Neural cell (in vitro differentiated cells): ENCODE results near the gene CEP78. TPM values are rescaled to one million over a fixed set of nuclear protein-coding genes. Genes with fewer than 3 reads are reported as not detected.

Experiments
- H2AFZ ChIP-seq: fragments of 200-600, 300-800 bp; sonication (generic), shearing (Covaris generic); 2 replicates; pipeline ENCODE4 v1.6.0; 2014; ENCODE audit warnings: low read depth, mild to moderate bottlenecking, antibody characterized with exemption, low read length, moderate library complexity
- H3F3A ChIP-seq: fragments of 200-600 bp; shearing (Covaris generic); 2 replicates; pipeline ENCODE4 v1.6.1; 2016; ENCODE audit warnings: mild to moderate bottlenecking, moderate library complexity, mixed read lengths, antibody characterized with exemption, low read length; ENCODE audit not compliant: insufficient read depth, poor library complexity, severe bottlenecking
- H3K27ac ChIP-seq: fragments of 200-600, 300-800 bp; sonication (generic), shearing (Covaris generic); 2 replicates; pipeline ENCODE4 v1.5.1; 2014; ENCODE audit warnings: mild to moderate bottlenecking, low read length, moderate library complexity
- H3K27me3 ChIP-seq: fragments of 300-800, 200-600 bp; sonication (generic), shearing (Covaris generic); 2 replicates; pipeline ENCODE4 v1.6.0; 2014; ENCODE audit warnings: mild to moderate bottlenecking, low read depth, low read length, moderate library complexity; ENCODE audit not compliant: insufficient read depth
- H3K36me3 ChIP-seq: fragments of 300-800, 200-600 bp; sonication (generic), shearing (Covaris generic); 2 replicates; pipeline ENCODE4 v1.5.1; 2014; ENCODE audit warnings: mild to moderate bottlenecking, antibody characterized with exemption, low read length, moderate library complexity; ENCODE audit not compliant: insufficient read depth
- H3K4me2 ChIP-seq: fragments of 300-800, 200-600 bp; sonication (generic), shearing (Covaris generic); 2 replicates; pipeline ENCODE4 v1.6.0; 2014; ENCODE audit warnings: mild to moderate bottlenecking, low read length
- H3K4me3 ChIP-seq: fragments of 300-800, 200-600 bp; sonication (generic), shearing (Covaris generic); 2 replicates; pipeline ENCODE4 v1.5.1; 2014; ENCODE audit warnings: mild to moderate bottlenecking, low read length, moderate library complexity
- H3K79me2 ChIP-seq: fragments of 200-600 bp; shearing (Covaris generic); replicated peaks from 2 replicates; pipeline ENCODE4 v1.6.0; 2014; ENCODE audit warnings: mild to moderate bottlenecking, low read length, moderate library complexity; ENCODE audit not compliant: insufficient read depth
- H3K9ac ChIP-seq: fragments of 300-800, 200-600 bp; sonication (generic), shearing (Covaris generic); 2 replicates; pipeline ENCODE4 v1.6.1; 2016; ENCODE audit warnings: mild to moderate bottlenecking, low read length, mixed read lengths
- H3K9me2 ChIP-seq: fragments of 200-600 bp; shearing (Covaris generic); 2 replicates; pipeline ENCODE4 v1.6.1; 2016; ENCODE audit warnings: mild to moderate bottlenecking, low read length, mixed read lengths; ENCODE audit not compliant: insufficient read depth
- H3K9me3 ChIP-seq: fragments of 200-600, 300-800 bp; sonication (generic), shearing (Covaris generic); 2 replicates; pipeline ENCODE4 v1.6.1; 2016; ENCODE audit warnings: mild to moderate bottlenecking, mixed run types, low read length, moderate library complexity, mixed read lengths
- H4K20me1 ChIP-seq: fragments of 200-600 bp; shearing (Covaris generic); 2 replicates; pipeline ENCODE4 v1.6.1; 2016; ENCODE audit warnings: mild to moderate bottlenecking, mixed run types; ENCODE audit not compliant: insufficient read depth
- EP300 ChIP-seq: fragments of 450-650 bp; conservative IDR thresholded peaks from 2 replicates; pipeline ENCODE4 v1.6.1; 2014; ENCODE audit warnings: antibody characterized with exemption, mild to moderate bottlenecking, moderate library complexity; ENCODE audit not compliant: poor library complexity, severe bottlenecking
- EZH2 ChIP-seq: fragments of 200-600, 300-800 bp; shearing (Covaris generic), sonication (generic); IDR thresholded peaks from 2 replicates; pipeline ENCODE4 v1.6.1; 2014; ENCODE audit warnings: antibody characterized with exemption, low read length, borderline replicate concordance, mild to moderate bottlenecking; ENCODE audit not compliant: insufficient read depth, poor library complexity, severe bottlenecking
- MXI1 ChIP-seq: fragments of 450-650 bp; conservative IDR thresholded peaks from 2 replicates; pipeline ENCODE4 v1.6.1; 2014; ENCODE audit warnings: antibody characterized with exemption, mild to moderate bottlenecking; ENCODE audit not compliant: poor library complexity, severe bottlenecking
- POLR2AphosphoS5 ChIP-seq: IDR thresholded peaks from 2 replicates; pipeline ENCODE4 v1.6.1; 2012
- RAD21 ChIP-seq: fragments of 450-650 bp; conservative IDR thresholded peaks from 2 replicates; pipeline ENCODE4 v1.6.1; 2014; ENCODE audit warnings: antibody characterized with exemption, mild to moderate bottlenecking, moderate library complexity
- REST ChIP-seq: IDR thresholded peaks from 2 replicates; pipeline ENCODE4 v1.6.1; 2012; ENCODE audit warnings: borderline replicate concordance
- SMC3 ChIP-seq: fragments of 450-650 bp; conservative IDR thresholded peaks from 2 replicates; pipeline ENCODE4 v1.6.1; 2014; ENCODE audit warnings: antibody characterized with exemption, mild to moderate bottlenecking, moderate library complexity; ENCODE audit not compliant: poor library complexity
- TAF1 ChIP-seq: IDR thresholded peaks from 2 replicates; pipeline ENCODE4 v1.6.1; 2012; ENCODE audit warnings: low read depth
- polyA plus RNA-seq: library from polyadenylated mRNA; depleted of rRNA; stranded (reverse); fragments of >200 nt; gene quantifications from 2 replicates; pipeline ENCODE4 v1.2.3, GENCODE V29; 2014
- TF ChIP-seq, protein P1 (sequence below): fragments of 450-650 bp; IDR thresholded peaks from 2 replicates; pipeline ENCODE4 v1.5.1; 2014; ENCODE audit warnings: antibody characterized with exemption, mild to moderate bottlenecking, moderate library complexity; ENCODE audit not compliant: poor library complexity, severe bottlenecking

The CEP78 gene
- polyA plus RNA-seq, 1 donor from 2014 or later, result 57.8 TPM

DNA sequence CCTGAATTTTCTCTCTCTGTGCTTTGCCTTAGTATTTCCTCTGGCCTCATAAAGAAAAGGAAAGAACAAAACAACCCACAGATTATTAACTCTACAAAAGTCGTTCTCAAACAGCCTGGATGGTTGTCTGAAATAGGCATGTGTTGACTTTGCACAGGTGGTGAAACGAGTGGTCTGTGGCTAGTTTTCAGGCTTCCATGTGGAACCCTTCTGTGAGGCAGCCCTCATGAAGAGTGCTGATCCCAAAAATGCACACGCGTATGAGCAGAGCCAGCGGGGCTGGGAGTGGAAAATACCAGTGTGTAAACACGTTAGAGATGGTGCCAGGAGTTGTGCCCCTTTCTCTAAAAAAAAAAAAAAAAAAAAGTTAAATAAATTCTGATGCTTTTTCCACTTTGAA lies 56.2 kb downstream of the CEP78 start:
- Histone ChIP-seq H3K9me2 (no peaks in the 10 kb centered on the region), H3K9ac (no peak overlapping the region), H3K36me3 (no peaks in the 10 kb centered on the region), H3K79me2 (no peaks in the 10 kb centered on the region), H3K4me2 (no peak overlapping the region), H3K9me3 (no peaks in the 10 kb centered on the region), H3K27ac (no peak overlapping the region), H4K20me1 (no peaks in the 10 kb centered on the region), H3F3A (no peaks in the 10 kb centered on the region), H3K27me3 (no peaks in the 10 kb centered on the region), H2AFZ (no peak overlapping the region), H3K4me3 (no peak overlapping the region)
- no peak for TF ChIP-seq REST
- TF ChIP-seq, protein P1, sequence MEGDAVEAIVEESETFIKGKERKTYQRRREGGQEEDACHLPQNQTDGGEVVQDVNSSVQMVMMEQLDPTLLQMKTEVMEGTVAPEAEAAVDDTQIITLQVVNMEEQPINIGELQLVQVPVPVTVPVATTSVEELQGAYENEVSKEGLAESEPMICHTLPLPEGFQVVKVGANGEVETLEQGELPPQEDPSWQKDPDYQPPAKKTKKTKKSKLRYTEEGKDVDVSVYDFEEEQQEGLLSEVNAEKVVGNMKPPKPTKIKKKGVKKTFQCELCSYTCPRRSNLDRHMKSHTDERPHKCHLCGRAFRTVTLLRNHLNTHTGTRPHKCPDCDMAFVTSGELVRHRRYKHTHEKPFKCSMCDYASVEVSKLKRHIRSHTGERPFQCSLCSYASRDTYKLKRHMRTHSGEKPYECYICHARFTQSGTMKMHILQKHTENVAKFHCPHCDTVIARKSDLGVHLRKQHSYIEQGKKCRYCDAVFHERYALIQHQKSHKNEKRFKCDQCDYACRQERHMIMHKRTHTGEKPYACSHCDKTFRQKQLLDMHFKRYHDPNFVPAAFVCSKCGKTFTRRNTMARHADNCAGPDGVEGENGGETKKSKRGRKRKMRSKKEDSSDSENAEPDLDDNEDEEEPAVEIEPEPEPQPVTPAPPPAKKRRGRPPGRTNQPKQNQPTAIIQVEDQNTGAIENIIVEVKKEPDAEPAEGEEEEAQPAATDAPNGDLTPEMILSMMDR, result no peak
- TF ChIP-seq EP300, result no peak
- TF ChIP-seq SMC3, result no peak
- no peak for TF ChIP-seq TAF1
- TF ChIP-seq EZH2, result no peak
- no peak for TF ChIP-seq MXI1
- no peak for TF ChIP-seq POLR2AphosphoS5
- no peak for TF ChIP-seq RAD21

GRCh38 chr9:78292716-78293497 lies 57.0 kb downstream of the CEP78 start:
- no peaks in the 10 kb centered on the region for H3K36me3 ChIP-seq
- no peaks in the 10 kb centered on the region for H3K9me2 ChIP-seq
- H3K4me2 ChIP-seq, result no peak overlapping the region
- H2AFZ ChIP-seq, result no peak overlapping the region
- H3K27ac ChIP-seq, result no peak overlapping the region
- no peak overlapping the region for H3K9ac ChIP-seq
- no peak overlapping the region for H3K4me3 ChIP-seq
- no peaks in the 10 kb centered on the region for H3K79me2 ChIP-seq
- no peaks in the 10 kb centered on the region for H3K27me3 ChIP-seq
- no peaks in the 10 kb centered on the region for H4K20me1 ChIP-seq
- H3F3A ChIP-seq, result no peaks in the 10 kb centered on the region
- H3K9me3 ChIP-seq, result no peaks in the 10 kb centered on the region
- TF ChIP-seq MXI1, result no peak
- no peak for TF ChIP-seq REST
- no peak for TF ChIP-seq EP300
- TF ChIP-seq RAD21, result no peak
- TF ChIP-seq, protein P1, result no peak
- TF ChIP-seq TAF1, result no peak
- TF ChIP-seq EZH2, result no peak
- no peak for TF ChIP-seq POLR2AphosphoS5
